ENCODE data around the gene PEX19. TPM values are rescaled to one million over a fixed set of nuclear protein-coding genes. Genes with fewer than 3 reads are reported as not detected.

PEX19 gene
- total and polyA plus RNA-seq, 7 donors = 25.6 to 57.4 (median 49.0) TPM

GRCh38 chr1:160277987-160278386 lies 6.9 kb downstream of the PEX19 start:
- no peak for DNase-seq
- Histone ChIP-seq H3K36me3 (peaks cover 18 to 70% (median 44%) of the 10 kb centered on the region in 4 donors), H3K27ac (no peak overlapping the region), H3K27me3 (no peaks in the 10 kb centered on the region), H3K9me3 (no peaks in the 10 kb centered on the region), H3K4me1 (peaks cover 0 to 2% (median under 1%) of the 10 kb centered on the region in 4 donors), H3K4me3 (no peak overlapping the region)
- WGBS, 2 donors = 85 to 93% methylated on average over 4 of the region's 4 CpGs
- intact Hi-C loops (cut with DNase I) = no loop called here
- TF ChIP-seq EP300 (IDR thresholded peaks at IDR 0.05) (no peak), POLR2A (IDR thresholded peaks at IDR 0.05) (no peak), POLR2AphosphoS5 (IDR thresholded peaks at IDR 0.05) (no peak), CTCF (IDR thresholded peaks at IDR 0.05) (no peak)

DNA sequence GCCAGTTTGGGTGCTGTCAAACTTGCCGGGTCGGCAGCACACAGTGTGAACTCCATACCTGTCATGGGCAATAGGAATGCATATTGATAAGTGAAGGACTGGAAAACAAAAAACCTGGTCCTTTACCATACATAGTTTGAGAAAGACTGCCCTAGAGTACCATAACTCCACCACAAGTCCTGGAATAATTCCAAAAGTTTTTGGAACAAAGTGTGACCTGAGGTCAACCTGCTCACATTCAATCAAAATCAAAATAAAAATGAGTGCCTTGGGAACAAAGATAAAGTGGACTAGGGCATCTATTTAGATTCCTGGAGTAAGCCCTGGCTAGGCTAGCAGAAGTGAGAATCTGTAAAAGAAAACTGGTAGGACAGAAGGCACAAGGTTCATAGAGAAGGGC lies 7.6 kb downstream of the PEX19 start:
- H3K4me1 ChIP-seq = no peaks in the 10 kb centered on the region
- DNase-seq = no peak
- TF ChIP-seq EP300 (IDR thresholded peaks at IDR 0.05) = no peak
- no peak for TF ChIP-seq POLR2A (IDR thresholded peaks at IDR 0.05)
- TF ChIP-seq CTCF (IDR thresholded peaks at IDR 0.05) = no peak
- TF ChIP-seq POLR2AphosphoS5 (IDR thresholded peaks at IDR 0.05) = no peak
- H3K9me3 ChIP-seq = no peaks in the 10 kb centered on the region
- H3K4me3 ChIP-seq = no peak overlapping the region
- H3K36me3 ChIP-seq = peaks cover 16 to 64% (median 43%) of the 10 kb centered on the region in 4 donors
- intact Hi-C loops (cut with DNase I) = no loop called here
- H3K27me3 ChIP-seq = no peaks in the 10 kb centered on the region
- WGBS, 2 donors = 91 to 95% methylated on average over 2 of the region's 2 CpGs
- no peak overlapping the region for H3K27ac ChIP-seq

- no peak overlapping the region for H3K27ac ChIP-seq
- TF ChIP-seq POLR2AphosphoS5 (IDR thresholded peaks at IDR 0.05) = no peak
- TF ChIP-seq EP300 (IDR thresholded peaks at IDR 0.05) = no peak
- no peak for TF ChIP-seq POLR2A (IDR thresholded peaks at IDR 0.05)
- TF ChIP-seq CTCF (IDR thresholded peaks at IDR 0.05) = no peak
Measured at GRCh38 chr1:160271025-160271424, 13.9 kb downstream of the PEX19 start.

GRCh38 chr1:160267284-160267991 lies 17.5 kb downstream of the PEX19 start:
- no peaks in the 10 kb centered on the region for H3K9me3 ChIP-seq
- 52 to 74% methylated on average over 10 of the region's 10 CpGs for WGBS, 2 donors
- no peaks in the 10 kb centered on the region for H3K27me3 ChIP-seq
- H3K4me3 ChIP-seq = no peak overlapping the region
- no peaks in the 10 kb centered on the region for H3K36me3 ChIP-seq
- H3K4me1 ChIP-seq = peaks cover 0 to 6% (median 2%) of the 10 kb centered on the region in 4 donors
- TF ChIP-seq EP300 (IDR thresholded peaks at IDR 0.05) (no peak), CTCF (IDR thresholded peaks at IDR 0.05) (no peak), POLR2AphosphoS5 (IDR thresholded peaks at IDR 0.05) (no peak), POLR2A (IDR thresholded peaks at IDR 0.05) (no peak)
- intact Hi-C loops (cut with DNase I) = loop anchor here (5.0 kb wide), 1 partner anchor 485 kb away; the partner anchor contains the start of gene DUSP23
- no peak for DNase-seq
- no peak overlapping the region for H3K27ac ChIP-seq

More at GRCh38 chr1:160271025-160271424, 13.9 kb downstream of the PEX19 start:
- 95 to 98% methylated on average over 1 of the region's 1 CpG for WGBS, 2 donors
- Histone ChIP-seq H3K27me3 (no peaks in the 10 kb centered on the region), H3K4me3 (no peak overlapping the region), H3K9me3 (no peaks in the 10 kb centered on the region), H3K36me3 (peaks cover 0 to 2% (median 0%) of the 10 kb centered on the region in 4 donors), H3K4me1 (no peaks in the 10 kb centered on the region)
- DNase-seq = no peak
- intact Hi-C loops (cut with DNase I) = no loop called here

Data from sigmoid colon (tissue), 7 donors.